Activated CD4-positive, alpha-beta T cell treated with anti-CD3 and anti-CD28 coated beads for 1 hour (primary cell): ENCODE measurements around the gene OXLD1.
"Not testable (repeated sequence)": the region's sequence is repeated elsewhere in the genome, so short reads cannot be mapped to it uniquely, and the experiment has no call there.

Source experiments
- DNase-seq: peaks from one replicate; pipeline ENCODE4 v3.0.0-alpha.2; 2020

The OXLD1 gene

DNA sequence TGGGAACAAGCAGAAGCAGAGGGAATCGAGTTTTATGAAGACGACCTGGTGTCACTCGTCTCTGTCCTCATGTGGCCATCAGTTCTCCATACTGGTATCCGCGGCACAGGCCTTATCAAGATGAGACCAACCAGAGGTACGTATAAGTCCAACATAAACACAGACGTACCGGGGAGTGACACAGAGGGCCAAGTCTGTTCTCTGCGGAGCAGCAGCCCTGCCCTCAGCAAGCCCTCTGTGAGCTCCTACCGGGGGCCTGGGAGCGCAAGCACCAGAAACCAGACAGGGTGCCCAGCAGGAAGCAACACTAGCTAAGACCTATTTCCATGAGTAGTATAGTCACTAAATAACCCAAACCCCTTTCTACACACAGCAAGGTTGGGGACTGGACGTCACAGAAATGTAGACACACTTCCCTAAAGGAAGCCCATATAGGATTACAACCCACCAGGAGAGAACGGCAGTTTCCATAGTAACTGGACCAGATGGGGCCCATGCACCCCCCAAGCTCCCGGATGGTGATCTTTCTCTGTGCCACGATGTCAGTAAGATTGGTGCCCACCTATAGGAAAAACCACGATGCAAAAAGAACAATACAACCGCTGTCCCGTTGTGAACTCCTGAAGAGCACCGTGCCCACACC is 16.3 kb upstream of the OXLD1 start:
- no peak for DNase-seq

DNA sequence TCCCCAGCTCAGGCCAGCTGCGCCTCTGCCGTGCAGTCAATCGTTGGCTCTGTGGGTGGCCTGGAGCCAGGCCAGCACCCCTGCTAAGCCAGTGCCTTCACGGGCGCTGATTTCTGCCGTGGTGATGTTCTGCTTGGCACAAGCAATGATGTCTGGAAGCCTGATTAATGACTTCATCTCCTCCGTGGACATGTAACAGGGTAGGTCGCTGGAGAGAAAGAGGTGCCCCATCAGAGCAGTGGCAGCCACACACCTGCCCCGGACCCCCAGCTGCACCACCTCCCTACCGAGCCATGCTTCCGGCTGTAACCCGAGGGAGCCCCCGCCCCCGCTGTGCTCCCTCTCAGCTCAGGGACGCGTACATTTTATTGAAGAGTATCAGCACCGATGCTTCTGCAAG is 15.3 kb upstream of the OXLD1 start:
- no peak for DNase-seq

GRCh38 chr17:81680150-81680549 is 13.7 kb upstream of the OXLD1 start:
- no peak for DNase-seq

DNA sequence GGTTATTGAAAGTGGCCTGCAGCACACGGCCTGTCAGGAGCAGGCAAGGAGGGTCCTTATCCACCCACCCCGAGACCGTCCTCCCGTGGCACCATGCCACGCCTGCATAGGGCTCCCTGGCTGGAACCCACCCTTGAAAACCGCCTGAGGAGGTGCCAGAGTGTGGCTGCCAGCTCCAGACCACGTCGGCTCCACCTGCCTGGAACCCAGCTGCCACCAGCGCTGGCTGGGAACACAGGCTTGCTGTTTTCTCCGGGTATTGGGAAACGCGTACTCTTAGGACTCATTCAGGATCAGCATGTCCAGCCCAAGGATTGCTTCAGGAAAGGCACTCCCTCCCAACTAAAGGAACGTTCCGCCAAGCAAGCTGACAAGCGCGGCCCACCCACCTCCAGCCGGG is 10.5 kb upstream of the OXLD1 start:
- DNase-seq: no peak

GRCh38 chr17:81675515-81676221 is 9.3 kb upstream of the OXLD1 start:
- not testable (repeated sequence) for DNase-seq

DNA sequence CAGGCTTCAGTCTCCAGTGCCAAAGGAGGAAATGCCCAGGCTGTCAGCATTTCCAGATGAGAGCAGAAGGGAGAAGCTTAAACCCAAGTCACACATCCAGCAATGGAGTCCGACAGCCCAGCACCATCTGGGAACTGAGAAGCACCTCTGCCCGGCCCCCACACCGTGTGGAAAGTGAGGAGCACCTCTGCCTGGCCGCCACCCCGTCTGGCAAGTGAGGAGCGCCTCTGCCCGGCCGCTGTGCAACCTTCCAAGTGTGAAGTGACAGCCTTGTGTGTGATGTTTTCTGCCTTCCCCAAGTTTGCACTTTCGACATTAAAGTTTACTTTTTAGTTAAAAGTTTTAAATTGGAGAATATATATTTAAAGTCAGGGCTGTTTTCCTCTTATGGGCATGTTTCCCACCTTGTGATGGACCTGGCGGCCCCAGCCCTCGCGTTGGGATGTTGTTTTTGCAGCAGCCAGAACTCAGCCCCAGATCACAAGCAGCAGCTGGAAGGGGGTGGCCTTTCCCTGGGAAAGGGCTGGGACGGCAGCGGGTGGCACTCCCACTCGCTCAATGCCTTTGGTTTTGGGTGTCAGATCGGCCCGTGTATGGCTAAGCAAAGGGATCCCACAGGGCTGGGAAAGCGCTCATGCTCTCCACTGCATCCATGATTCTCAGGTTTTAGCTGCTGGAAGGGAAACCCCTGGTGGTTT is 7.3 kb upstream of the OXLD1 start:
- DNase-seq: no peak

DNA sequence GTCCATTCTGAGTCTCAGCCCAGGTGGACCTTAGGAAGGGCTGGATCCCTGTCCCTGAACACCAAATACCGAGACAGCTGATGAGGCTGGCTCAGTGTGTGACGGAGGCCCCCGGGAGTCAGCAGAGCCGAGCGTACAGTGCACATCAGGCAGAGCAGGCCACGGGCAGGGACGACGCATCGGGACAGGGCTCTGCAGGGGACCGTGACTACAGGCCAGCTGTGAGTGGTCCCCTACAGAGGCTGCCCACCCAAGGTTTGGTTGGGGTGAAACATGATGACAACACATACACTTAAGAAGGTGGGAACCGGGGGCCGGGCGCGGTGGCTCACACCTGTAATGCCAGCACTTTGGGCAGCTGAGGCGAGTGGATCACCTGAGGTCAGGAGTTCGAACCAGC is 6.5 kb upstream of the OXLD1 start:
- no peak for DNase-seq

GRCh38 chr17:81672504-81672903 is 6.1 kb upstream of the OXLD1 start:
- no peak for DNase-seq

- DNase-seq: no peak
These were observed 1.3 kb upstream of the OXLD1 start for GRCh38 chr17:81667754-81668153.

GRCh38 chr17:81666092-81666341 is 388 bp downstream of the OXLD1 start:
- DNase-seq: no peak

DNA sequence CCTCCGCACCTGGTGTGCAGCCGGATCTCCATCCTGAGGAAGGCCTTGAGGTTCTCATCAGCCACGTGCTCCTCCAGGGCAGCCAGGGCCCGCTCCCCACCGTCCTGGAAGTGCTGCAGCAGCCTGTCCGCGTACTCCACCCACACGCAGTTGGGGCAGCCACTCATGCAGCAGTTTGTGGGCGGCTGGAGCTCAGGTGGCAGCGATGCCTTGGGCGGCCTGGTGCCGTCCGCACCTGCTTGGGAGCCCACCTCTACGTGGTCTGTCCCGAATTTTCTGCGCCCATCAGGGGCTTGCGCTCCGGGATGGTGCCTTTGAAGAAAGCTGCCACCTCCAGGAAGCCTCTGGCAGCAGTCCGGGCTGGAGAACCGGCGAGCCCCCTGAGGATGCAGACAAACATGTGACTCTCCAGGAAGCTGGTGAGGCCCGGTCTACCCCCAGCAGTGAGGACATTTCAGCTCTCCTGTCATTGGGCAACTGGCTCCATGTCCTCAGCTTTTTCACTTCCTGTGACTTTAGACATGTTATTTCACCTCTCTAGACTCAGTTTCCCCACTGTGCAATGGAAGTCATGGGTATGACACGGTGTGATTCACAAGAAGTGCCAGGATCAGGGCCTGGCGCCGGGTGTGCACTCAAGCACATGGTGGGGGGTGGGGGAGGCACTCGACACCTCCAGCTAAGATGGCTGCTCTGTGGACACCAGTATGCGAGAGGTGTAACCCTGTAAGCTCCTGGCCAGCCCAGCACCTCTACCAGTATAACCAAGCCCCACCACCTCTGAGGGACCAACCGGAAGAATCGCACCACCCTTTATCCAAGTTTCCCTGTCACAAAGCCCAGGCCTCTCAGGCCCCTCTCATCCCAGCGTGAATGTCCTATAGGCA is 957 bp downstream of the OXLD1 start:
- DNase-seq: no peak

- DNase-seq: no peak
These were observed 2.3 kb downstream of the OXLD1 start for GRCh38 chr17:81664051-81664470.

DNA sequence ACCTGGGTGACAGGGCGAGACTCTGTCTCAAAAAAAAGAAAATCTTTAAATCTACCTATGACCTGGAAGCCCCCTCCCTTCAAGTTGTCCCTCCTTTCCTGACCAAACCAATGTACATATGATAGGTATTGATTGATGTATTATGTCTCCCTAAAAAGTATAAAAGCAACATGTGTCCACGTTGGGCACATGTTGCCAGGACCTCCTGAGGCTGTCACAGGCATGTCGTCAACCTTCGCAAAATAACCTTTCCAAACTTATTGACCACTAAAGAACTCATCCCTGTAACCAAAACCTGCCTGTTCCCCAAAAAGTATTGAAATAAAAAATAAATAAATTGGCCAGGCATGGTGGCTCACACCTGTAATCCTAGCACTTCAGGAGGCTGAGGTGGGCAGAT is 4.4 kb downstream of the OXLD1 start:
- no peak for DNase-seq

- DNase-seq: no peak
These were observed 6.0 kb downstream of the OXLD1 start for GRCh38 chr17:81660441-81660840.

GRCh38 chr17:81659038-81659437 is 7.4 kb downstream of the OXLD1 start:
- no peak for DNase-seq

DNA sequence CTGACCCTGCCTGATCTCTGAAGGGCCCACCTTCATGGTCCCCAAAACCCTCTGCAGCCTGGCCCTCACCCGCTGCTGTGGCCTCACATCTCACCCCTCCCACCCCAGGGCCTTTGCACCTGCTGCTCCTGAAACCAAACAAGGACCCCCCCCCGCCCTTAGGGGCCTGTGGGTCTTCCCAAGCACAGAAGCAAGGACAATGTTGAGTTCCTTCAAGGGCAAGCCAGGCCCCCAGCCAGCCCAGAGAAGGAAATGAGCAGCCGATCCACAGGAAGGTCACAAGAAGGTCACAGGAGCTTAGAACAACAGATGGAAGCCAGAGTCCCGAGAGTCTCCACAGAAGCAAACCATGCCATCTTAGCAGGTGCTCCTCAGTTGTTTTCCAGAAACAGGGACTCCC is 9.6 kb downstream of the OXLD1 start:
- DNase-seq: no peak

DNA sequence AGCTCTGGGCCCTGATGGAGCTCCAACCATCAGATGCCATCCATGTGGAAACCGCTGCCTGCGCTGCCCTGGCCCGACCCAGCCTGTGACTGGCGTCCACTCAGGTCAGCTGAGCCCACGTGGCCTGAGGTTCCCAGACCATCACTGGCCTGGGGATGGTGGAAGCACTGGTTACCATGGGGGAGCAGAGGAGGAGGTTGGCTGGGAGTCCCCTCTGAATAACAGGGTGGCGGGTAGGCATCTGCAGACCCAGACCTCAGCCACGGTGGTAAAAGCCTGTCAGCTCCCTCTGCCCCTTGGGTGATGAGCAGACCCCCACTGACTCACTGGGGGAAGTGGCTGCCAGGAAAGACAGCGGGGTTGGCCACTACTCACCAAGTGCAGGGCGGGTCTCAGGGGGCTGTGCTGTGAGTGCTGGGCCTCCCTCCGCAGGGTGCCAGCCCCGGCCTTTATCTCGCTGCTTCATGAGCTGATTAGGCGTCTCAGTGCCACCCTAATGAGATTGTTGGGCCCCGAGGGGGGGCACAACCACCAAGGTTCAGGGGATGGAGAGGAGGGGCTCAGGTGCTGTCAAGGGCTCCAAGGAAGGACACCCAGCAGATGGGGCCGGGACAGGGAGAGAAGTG is 10.2 kb downstream of the OXLD1 start, which contains the start of gene PDE6G:
Gene PDE6G, minus strand, starts transcription at position 425 of the 626 bp plus-strand sequence. CDS start 3,237 bp downstream, outside the sequence.
- DNase-seq: no peak

- no peak for DNase-seq
These were observed 10.9 kb downstream of the OXLD1 start for GRCh38 chr17:81655378-81656117.

GRCh38 chr17:81652906-81653771 is 13.3 kb downstream of the OXLD1 start:
- no peak for DNase-seq

DNA sequence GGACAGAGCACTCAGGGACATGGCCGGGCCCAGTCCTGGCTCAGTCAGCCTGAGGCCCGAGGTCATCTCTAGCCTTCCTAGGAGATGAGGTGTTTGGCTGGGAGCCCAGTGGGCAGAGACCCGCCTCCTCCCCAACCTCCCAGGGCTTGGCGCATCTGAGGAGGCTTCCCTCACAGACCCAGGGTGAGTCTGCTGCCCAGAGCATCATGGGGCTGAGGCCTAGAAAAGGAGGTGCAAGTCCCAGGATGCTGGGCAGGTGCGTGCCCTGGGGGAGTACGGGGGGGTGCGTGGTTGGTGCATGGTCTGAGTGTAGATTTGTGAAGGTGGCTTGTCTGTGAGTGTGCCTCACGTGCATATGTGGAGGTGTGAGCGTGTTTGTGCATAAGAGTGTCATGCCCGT is 14.7 kb downstream of the OXLD1 start:
- DNase-seq: no peak

GRCh38 chr17:81650951-81651350 is 15.5 kb downstream of the OXLD1 start:
- DNase-seq: no peak
